Limb (tissue), 2 donors: ENCODE data around the gene ATP2B1.
A peak's percentile ranks its signal among the peaks of the same experiment; 100 is the strongest.
"Not testable (repeated sequence)": the region's sequence is repeated elsewhere in the genome, so short reads cannot be mapped to it uniquely, and the experiment has no call there.

Experiments used
- DNase-seq, 2 donors: peaks; one replicate each; pipeline ENCODE4 v3.0.0-alpha.2; 2016; ENCODE audit errors: extremely low spot score in 2 of 2

ATP2B1 gene

DNA sequence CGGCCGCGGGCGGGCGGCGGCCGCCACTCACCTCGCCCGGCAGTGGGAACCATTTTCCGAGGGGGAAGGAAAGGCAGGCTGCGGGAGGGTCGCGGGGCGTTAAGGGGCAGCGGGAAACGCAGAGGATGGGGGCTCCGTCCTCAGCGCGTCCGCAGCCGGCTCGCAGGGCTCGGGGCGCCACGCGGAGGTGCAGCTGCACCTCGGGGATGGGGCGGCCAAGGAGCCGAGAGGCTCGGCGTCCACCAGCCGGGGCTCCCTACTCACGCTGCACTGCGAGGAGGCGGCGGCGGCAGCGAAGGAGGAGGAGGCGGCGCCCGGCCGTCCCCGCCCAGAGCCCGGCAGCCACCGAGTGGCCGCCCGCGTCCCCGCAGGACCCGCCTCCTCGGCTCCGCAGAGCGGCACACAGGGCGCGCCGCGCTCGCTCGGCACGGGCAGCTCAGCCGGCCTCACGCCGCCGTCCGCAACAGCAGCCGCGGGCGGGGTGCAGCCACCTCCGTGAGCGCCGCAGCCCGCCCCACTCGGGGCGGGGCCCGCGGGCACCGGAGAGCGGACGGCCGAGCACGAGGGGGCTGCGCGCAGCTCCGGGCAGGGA lies at the start of gene ATP2B1:
Gene ATP2B1 (minus strand): TSS at position 274 of the 592 bp plus-strand sequence. CDS start 52,952 bp downstream, outside the sequence.
- DNase-seq = peak; percentile 86 to 90

DNA sequence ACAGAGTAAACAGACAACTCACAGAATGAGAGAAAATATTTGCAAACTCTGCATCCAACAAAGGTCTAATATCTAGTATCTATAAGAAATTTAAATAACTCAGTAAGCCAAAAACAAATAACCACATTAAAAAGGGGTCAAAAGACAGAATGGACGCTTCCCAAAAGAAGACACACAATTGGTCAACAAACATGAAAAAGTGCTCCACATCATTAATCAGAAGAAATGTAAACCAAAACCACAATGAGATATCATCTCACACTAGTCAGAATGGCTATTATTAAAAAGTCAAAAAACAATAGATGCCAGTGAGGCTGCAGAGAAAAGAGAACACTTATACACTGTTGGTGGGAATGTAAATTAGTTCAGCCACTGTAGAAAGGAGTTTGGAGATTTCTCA lies 49.3 kb upstream of the ATP2B1 start:
- DNase-seq = not testable (repeated sequence)

DNA sequence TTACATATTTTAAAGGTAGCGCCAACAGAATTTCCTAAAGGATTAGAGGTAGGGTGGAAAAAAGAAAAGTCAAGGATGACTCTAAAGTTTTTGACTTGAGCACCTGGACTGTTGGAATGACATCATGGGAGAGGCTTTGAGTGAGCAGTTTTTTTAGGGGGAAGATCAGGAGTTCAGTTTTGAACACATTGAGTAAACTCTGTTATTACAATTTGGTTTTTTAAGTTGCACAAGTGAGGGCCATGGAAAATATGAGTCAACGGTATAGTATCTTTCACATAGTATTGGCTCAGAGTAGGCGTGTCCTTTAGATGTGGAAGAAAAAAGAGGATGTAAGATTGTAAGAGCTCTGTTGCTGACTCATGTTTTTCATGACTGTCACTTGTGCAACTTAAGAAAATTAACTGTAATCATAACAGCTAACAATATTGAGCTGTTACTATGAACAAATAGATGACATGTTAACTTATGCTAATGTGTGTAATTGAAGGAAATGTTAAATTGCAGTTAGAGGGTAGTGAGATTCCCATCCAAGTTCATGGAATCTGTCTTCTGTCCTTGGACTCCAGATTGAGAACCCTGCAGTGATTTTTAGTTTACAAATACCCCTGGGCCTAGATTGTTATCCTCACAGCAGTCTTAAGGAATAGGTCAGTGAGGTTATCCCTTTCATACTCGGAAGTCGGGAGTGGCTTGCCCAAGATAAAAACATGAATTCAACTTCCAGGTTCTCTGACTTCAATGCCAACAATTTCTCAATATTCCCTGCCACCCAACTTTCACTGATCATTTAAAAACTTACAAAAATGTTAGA lies 48.2 kb upstream of the ATP2B1 start:
- no peak for DNase-seq

DNA sequence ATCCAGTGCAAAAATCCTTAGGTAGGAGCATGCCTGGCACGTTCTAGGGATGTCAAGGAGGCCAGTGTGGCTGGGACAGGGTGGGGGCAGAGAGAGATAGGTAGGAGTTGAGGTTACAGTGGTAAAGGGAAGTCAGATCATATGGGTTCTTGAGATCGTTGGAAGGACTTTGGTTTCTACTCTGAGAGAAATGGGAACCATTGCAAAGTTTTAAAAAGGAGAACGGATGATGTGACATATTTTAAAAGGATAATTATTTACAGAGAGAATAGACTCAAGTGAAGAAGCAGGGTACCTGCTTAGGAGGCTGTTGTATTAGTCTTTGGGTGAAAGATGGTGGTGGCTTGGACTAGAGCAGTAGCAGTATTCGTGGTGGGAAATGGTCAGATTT lies 47.6 kb upstream of the ATP2B1 start:
- DNase-seq = no peak

DNA sequence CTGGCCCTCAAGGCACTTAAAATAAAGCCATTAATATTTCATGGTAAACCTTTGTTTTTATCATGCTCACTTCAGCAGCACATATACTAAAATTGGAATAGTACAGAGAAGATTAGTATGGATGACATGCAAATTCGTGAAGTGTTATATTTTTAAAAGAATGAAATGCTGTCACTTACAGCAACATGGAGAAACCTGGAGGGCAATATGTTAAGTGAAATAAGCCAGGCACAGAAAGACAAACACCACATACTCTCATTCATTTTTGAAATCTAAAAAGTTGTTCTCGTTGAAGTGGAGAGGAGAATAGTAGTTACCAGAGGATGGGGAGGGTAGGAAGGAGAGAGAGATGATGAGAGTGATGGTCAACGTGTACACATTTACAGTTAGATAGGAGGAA lies 45.4 kb upstream of the ATP2B1 start:
- no peak for DNase-seq

DNA sequence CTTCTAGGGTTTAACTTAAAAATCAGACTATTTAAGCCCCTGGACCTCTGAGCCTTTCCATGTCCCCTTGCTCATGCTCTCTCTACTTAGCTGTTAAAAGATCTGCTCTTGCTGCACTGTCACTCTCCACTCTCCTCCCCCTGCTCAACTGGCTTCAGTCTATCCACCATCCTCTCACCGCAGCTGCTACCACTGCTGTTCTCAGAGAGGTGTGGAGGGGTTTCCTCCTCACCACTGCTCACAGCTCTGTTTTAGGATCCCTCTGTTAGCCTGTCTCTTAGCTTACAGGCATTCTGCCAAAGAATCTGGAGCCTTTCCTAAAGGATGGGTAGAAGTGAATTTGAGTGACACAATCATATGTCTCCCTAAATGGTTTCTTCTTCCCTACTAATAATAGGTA lies 43.7 kb upstream of the ATP2B1 start:
- DNase-seq = no peak

DNA sequence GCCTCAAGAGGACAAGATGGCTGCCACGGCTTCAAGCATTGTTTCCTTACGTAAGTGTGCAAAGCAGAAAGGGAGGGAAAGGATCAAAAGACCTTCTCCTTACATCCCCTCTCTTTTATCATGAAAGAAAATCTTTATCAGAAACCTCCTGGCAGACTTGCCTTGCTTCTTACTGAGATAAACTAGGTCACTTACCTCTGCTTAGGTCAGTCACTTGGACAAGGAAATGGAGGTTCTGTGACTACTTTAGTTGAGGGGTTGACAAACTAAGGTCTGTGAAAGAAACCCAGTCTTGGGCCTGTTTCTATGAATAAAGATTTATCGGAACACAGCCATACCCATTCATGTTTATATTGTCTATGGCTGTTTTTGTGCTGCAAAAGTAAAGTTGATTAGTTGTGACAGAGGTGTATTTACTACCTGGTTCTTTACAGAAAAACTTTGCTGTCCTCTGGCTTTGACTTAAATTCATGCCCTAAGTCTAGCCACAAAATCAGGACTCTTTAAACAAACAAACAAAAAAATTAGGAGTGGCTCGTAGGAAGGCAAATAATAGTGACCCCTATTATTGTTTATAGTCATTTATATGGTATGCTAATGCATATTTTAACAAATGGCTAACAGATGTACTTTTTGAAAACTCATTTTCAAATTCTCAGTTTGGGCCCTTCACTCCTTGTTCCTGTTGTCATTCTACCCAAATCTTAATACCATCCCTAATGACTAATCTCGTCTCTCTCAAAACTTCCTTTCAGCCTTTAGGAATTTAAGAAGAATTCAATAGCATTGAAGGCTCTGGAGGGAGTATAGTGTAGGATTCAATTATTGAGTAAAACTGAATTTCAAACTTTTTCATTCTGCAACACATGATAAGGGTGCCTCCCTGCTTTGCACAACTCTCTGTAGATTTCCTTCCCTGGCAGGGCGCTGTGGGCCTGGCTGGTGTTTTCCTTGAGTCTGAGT lies 42.0 kb upstream of the ATP2B1 start:
- no peak for DNase-seq

DNA sequence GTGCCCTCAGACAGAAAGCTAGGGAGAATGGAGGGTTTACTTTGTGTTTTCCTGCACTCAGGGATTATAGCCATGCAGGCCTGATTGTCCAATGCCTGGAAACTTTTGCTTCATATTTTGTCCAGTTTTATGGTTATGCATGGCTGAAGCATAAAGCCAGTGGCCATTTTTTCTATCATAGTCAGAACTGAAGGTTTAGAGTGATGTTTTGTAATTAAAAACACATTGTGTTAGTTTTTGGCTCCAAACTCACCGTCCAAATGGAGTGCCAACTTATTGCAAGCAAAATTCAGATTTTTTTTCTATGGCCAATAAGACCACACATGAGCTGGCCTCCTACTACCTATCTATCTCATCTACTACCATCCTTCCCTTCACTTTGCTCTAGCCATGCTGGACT lies 40.2 kb upstream of the ATP2B1 start:
- no peak for DNase-seq

DNA sequence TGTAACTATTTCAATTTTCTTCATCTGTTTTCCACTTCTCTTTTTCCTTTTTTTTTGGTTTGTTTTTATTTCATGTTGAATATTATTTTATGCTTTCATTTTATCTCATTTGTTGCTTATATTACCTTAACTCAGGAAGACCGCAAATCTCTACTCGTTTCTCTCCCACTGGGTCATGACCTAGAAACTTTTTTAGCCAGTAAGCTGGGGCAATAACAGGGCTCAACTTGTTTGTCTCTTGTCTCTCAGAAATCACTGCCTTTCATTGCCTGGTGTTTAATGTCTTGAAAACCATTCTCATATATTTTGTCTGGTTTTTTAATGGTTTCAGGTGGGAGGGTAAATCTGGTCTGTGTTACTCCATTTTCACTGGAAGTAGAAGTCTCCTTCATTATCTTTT lies 36.6 kb upstream of the ATP2B1 start:
- no peak for DNase-seq

DNA sequence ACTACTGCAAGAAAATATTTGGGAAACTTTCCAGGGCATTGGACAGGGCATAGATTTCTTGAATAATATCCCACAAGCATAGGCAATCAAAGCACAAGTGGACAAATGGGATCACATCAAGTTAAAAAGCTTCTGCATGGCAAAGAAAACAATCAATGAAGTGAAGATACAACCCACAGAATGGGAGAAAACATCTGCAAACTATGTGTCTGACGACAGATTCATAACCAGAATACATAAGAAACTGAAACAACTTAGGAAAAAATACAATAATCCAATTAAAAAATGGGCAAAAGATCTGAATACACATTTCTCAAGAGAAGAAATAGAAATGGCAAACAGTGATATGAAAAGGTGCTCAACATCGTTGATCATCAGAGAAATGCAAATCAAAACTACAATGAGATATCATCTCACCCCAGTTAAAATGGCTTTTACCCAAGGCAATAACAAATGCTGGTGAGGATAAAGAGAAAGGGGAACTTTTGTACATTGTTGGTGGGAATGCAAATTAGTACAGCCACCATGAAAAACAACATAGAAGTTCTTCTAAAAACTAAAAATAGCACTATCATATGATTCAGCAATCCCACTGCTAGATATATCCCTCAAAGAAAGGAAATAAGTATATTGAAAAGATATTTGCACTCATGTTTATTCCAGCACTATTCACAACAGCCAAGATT lies 33.8 kb upstream of the ATP2B1 start:
- DNase-seq = no peak

DNA sequence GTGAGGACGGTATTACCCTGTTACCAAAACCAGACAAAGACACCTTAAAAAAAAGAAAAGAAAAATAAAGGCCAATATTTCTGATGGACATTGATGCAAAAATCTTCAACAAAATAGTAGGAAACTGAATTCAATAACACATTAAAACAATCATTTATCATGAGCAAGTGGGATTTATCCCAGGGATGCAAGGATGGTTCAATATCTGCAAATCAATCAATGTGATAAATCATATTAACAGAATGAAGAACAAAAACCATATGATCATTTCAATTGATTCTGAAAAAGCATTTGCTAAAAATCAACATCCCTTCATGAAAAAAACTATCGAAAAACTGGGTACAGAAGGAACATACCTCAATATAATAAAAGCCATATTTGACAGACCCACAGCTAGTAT lies 32.3 kb upstream of the ATP2B1 start:
- DNase-seq = no peak

DNA sequence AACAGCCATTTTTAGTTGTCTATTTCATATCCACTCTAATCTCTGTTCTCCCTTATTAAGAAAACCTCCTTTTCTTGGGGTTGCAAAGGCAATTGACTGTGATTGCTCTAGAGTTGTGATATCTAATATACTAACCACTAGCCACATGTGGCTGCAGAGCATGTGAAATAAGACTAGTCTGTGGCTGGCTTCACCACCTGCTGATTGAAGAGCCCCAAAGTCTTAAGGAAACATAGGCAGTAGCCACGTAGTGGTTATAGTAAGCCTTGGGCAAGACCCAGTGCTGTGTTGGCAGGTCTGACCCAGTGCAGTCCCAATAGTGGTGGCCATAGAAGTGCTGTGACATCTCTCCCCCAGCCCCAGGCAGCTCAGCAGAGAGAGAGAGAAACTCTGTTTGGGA lies 28.4 kb upstream of the ATP2B1 start:
- no peak for DNase-seq

DNA sequence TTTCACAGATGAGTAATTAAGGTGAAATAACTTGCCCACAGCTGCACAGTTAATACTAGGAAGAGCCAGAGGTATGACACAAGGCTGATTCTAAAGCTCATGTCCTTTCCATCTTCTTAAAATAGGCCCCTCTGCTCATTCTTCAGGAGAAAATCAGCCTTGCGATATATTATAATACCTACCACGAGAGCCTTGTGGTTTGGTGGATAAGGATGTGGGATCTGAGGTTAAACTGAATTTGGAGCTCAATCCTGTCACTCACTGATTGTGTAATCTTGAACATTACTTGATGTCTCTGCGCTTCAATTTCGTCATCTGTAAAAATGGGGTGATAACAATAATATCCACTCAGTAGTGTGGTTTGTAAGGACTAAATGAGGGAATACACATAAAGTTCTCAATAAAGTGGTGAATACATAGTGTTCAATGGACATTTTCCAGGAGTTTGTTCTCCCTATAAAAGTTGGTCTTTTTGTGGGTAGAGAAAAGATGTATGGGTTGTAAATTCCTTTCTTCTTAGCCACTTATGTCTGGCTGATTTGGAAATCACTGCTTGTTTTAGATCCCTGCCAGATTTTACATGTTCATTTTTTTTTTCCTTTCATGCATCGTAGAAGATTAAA lies 25.1 kb upstream of the ATP2B1 start:
- no peak for DNase-seq

DNA sequence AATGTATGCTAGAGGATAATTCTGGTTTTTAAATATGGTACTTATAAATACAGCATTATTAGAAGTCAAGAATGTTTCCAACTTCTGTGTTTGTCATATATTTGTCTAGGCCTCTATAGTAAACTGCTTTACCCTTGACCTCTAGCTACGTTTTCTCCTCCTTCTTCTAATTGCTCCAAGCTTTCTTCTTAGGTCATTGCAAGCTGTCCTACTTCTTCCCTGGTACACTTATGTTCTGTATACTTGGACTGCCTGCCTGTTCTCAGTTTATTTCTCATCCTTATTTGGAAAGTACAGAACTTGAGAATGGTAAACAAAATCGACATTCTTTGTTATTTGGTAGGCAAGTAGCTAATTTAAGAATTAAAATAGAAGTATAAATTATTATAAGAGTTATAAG lies 23.9 kb upstream of the ATP2B1 start:
- DNase-seq = no peak

DNA sequence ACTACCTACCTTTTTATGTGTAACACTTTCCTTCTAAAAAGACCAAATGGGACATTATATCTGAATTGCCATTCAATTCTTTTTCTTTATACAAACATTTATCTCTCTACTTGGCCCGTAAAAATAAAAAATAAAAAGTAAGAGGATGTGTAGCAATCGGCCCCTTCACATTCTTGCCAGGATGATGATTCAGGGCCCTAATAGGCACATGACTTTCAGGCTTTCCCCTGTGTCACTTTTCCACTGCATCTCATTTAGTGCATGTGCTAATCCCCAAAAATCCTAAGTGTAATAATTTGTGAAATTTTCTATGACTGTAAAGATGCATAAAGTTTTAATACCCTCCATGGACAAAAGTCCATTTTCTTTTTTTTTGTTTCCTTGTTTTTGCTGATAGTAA lies 23.0 kb upstream of the ATP2B1 start:
- no peak for DNase-seq

DNA sequence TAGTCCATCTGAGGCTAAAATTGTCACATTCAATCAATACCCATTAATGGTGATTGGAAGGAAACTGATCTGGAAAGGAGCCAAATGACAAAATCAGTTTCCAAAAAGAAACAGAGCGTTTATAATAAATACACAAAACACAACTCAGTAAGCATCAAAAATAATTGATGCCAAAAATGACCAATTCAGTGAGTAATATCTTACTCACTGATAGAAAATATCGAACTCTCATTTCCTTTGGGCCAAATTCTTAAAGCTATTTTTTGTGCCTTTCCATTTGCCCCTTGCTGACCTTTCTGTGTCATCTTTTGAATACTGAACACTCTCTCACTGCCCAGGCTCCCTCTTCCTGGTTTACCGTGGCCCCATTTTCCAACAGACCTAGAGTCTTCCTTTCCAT lies 22.5 kb upstream of the ATP2B1 start:
- no peak for DNase-seq

DNA sequence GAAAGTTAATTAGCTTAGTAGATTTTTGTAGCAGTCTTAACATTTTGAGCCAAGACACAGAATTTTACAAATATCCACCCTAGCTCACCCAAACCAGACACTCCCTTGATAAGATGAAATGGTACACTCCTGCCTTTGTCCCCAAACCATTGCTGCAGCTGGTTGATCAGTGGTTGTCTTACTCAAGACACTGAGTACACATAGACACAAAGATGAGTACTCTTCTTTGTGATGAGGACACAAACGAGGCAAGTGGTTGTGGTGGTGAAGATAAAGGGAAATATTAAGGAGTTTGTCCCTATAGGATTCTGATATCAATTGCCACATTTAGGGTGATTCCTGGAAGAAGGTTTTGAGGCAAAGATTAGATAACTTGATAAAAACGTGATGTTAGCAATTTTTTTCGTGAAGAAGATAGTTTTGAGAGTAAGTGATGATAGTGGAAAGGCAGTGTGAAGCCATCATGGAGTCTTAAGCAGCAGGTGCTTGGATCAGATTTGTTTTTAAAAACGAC lies 21.4 kb upstream of the ATP2B1 start:
- no peak for DNase-seq

DNA sequence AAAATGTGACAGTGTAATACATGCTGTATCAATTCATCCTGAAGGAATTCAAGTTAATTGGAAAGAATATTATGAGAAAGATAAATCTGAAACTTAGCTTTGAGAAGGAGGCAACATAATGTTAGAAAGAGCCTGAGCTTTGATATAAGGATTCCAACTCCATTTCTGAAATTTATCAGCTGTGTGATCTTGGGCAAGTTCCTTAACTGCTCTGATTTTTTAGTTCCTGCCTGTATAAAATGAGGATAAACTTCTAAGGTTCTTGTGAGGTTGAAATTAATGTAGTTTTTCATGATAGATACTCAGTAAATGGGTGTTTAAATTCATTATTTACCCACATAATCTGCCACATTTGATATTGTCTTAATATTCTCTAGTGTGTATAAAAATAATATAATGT lies 14.6 kb upstream of the ATP2B1 start:
- no peak for DNase-seq

DNA sequence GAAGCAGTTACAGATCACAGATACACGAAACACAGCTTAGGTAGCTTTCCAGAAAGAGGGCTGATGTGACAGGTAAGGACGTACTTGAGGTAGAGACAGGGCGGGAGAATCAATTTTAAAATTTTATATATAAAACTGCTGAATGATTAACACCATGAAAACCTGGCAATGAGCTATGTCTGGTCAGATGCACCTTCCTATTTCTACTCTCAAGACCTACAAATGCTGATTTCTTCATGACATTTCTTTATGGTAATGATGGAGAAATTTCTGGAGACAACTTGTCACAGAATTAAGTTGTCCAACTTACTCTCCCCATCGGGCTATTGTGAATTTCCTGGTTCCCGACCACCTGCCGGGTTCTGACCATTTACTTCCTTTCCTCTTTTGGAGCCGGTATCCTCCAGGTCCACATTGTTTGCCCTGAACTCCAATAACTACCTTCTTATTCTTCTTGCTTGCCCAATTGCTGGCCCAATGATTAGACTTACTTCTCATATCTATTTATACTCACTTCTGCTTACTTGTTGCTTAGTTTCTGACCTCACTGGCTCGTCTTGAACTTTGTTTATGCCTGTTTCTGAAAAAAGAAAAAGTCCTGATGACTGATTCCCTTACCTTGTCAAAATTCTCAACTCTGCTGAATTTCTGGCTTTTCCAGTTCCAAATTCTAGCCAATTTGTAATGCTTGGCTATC lies 12.8 kb upstream of the ATP2B1 start:
- DNase-seq = no peak
